Activated naive CD8-positive, alpha-beta T cell treated with anti-CD3 and anti-CD28 coated beads, Interleukin-2, amount 50 U/mL, for 24 hours (primary cell): ENCODE results near the gene GGA3.
"Not testable (repeated sequence)": the region's sequence is repeated elsewhere in the genome, so short reads cannot be mapped to it uniquely, and the experiment has no call there.

Experiments used
- ATAC-seq: fragments of 150-1000 bp; cut with Tn5 transposase; one replicate; pipeline ENCODE4 v1.10.0; 2021
- DNase-seq: peaks from one replicate; pipeline ENCODE4 v3.0.0; 2021
- H3K27ac Mint-ChIP-seq: one replicate; pipeline ENCODE4 v1.8.0; 2021; ENCODE audit warnings: mild to moderate bottlenecking, mixed read lengths
- H3K27me3 Mint-ChIP-seq: one replicate; pipeline ENCODE4 v1.8.0; 2021; ENCODE audit warnings: mixed read lengths
- H3K36me3 Mint-ChIP-seq: one replicate; pipeline ENCODE4 v1.8.0; 2021; ENCODE audit warnings: low read depth, mixed read lengths
- H3K4me1 Mint-ChIP-seq: one replicate; pipeline ENCODE4 v1.8.0; 2021; ENCODE audit warnings: mixed read lengths
- H3K4me3 Mint-ChIP-seq: one replicate; pipeline ENCODE4 v1.8.0; 2021; ENCODE audit warnings: mild to moderate bottlenecking, moderate library complexity, mixed read lengths
- H3K9me3 Mint-ChIP-seq: one replicate; pipeline ENCODE4 v1.8.0; 2021; ENCODE audit warnings: mixed read lengths

Gene GGA3

DNA sequence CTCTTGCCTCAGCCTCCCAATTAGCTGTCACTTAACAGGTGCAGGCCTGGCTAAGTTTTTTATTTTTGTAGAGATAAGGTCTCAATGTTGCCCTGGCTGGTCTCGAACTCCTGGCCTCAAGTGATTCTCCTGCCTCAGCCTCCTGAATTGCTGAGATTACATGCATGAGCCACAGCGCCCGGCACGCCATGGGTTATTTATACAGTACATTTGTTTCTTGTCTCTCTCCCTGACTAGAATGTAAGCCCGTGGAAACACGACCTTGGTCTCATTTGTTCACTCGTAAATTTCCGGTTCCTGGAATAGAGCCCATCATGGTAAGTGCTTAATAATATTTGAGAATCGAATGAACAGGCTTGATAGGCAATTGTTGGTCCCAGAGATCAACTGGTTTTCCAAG, 25.8 kb upstream of the GGA3 start:
- peak overlapping the region; percentile 95 for H3K4me3 Mint-ChIP-seq
- ATAC-seq = no peak
- peak overlapping the region; percentile 52 for H3K27ac Mint-ChIP-seq
- H3K4me1 Mint-ChIP-seq = peaks cover 37% of the 10 kb centered on the region
- H3K27me3 Mint-ChIP-seq = peaks cover 1% of the 10 kb centered on the region
- no peaks in the 10 kb centered on the region for H3K9me3 Mint-ChIP-seq
- DNase-seq = no peak
- H3K36me3 Mint-ChIP-seq = peaks cover 34% of the 10 kb centered on the region

- Mint-ChIP-seq H3K4me3 (no peak overlapping the region), H3K27me3 (peaks cover 1% of the 10 kb centered on the region), H3K27ac (no peak overlapping the region), H3K36me3 (peaks cover 45% of the 10 kb centered on the region), H3K4me1 (peaks cover 27% of the 10 kb centered on the region), H3K9me3 (no peaks in the 10 kb centered on the region)
- DNase-seq (no peak), ATAC-seq (no peak)
These were observed 23.7 kb upstream of the GGA3 start for GRCh38 chr17:75285123-75285522.

GRCh38 chr17:75280189-75280588, 18.8 kb upstream of the GGA3 start:
- H3K27ac Mint-ChIP-seq, H3K27me3 Mint-ChIP-seq, ATAC-seq, H3K4me1 Mint-ChIP-seq, DNase-seq, H3K4me3 Mint-ChIP-seq, H3K9me3 Mint-ChIP-seq: not testable (repeated sequence)
- H3K36me3 Mint-ChIP-seq = peaks cover 30% of the 10 kb centered on the region

GRCh38 chr17:75277664-75278071, 16.3 kb upstream of the GGA3 start:
- no peak overlapping the region for H3K27ac Mint-ChIP-seq
- peaks cover 8% of the 10 kb centered on the region for H3K4me1 Mint-ChIP-seq
- ATAC-seq (no peak), DNase-seq (no peak)
- H3K27me3 Mint-ChIP-seq = no peaks in the 10 kb centered on the region
- no peak overlapping the region for H3K4me3 Mint-ChIP-seq
- H3K9me3 Mint-ChIP-seq = no peaks in the 10 kb centered on the region
- H3K36me3 Mint-ChIP-seq = peaks cover 31% of the 10 kb centered on the region

DNA sequence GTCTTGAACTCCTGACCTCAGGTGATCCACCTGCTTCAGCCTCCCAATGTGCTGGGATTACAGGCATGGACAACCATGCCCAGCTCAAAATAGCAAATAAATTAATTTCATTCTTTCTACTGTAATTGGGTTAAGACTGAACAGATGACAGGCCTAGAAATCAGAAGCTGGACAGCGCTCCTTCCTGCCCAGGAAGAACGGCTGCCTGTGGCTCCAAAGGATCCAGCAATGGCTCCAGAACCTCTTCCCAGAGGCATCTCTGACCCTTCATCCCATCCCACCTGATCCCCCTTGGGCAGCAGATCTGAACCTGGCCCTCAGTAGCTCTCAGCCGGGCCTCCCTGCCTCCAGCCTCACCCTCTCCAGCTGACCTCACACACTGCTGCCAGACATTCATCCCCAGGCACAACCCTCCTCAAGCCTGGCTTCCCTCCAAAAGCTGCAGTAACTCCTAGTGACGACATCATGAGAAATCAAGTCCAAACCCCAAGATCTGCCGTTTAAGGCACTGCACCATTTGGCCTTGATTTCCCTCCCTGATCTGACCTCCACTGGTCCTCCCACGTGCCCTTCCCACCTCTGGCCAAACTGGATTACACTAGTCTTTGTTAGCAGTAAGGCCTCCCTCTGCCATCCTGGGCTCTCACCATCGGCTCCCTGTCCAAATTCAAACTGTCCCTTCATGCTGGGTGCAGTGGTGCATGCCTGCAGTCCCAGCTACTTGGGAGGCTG, 12.7 kb upstream of the GGA3 start:
- no peaks in the 10 kb centered on the region for H3K9me3 Mint-ChIP-seq
- peaks cover 23% of the 10 kb centered on the region for H3K36me3 Mint-ChIP-seq
- no peaks in the 10 kb centered on the region for H3K27me3 Mint-ChIP-seq
- ATAC-seq (no peak), DNase-seq (no peak)
- H3K27ac Mint-ChIP-seq = no peak overlapping the region
- peaks cover 25% of the 10 kb centered on the region for H3K4me1 Mint-ChIP-seq
- no peak overlapping the region for H3K4me3 Mint-ChIP-seq

- no peak for DNase-seq
- peaks cover 21% of the 10 kb centered on the region for H3K36me3 Mint-ChIP-seq
- no peaks in the 10 kb centered on the region for H3K9me3 Mint-ChIP-seq
- peak overlapping the region; percentile 67 for H3K27ac Mint-ChIP-seq
- no peaks in the 10 kb centered on the region for H3K27me3 Mint-ChIP-seq
- H3K4me3 Mint-ChIP-seq = peak overlapping the region; percentile 86
- H3K4me1 Mint-ChIP-seq = peaks cover 28% of the 10 kb centered on the region
- ATAC-seq = no peak
These were observed 11.4 kb upstream of the GGA3 start for GRCh38 chr17:75272848-75273184.

- H3K4me1 Mint-ChIP-seq = peaks cover 28% of the 10 kb centered on the region
- H3K9me3 Mint-ChIP-seq = no peaks in the 10 kb centered on the region
- peak overlapping the region; percentile 86 for H3K27ac Mint-ChIP-seq
- peaks cover 21% of the 10 kb centered on the region for H3K36me3 Mint-ChIP-seq
- H3K27me3 Mint-ChIP-seq = no peaks in the 10 kb centered on the region
- DNase-seq = no peak
- peak overlapping the region; percentile 86 for H3K4me3 Mint-ChIP-seq
- peak; percentile 4 for ATAC-seq
These were observed 10.8 kb upstream of the GGA3 start for GRCh38 chr17:75271955-75272847.

DNA sequence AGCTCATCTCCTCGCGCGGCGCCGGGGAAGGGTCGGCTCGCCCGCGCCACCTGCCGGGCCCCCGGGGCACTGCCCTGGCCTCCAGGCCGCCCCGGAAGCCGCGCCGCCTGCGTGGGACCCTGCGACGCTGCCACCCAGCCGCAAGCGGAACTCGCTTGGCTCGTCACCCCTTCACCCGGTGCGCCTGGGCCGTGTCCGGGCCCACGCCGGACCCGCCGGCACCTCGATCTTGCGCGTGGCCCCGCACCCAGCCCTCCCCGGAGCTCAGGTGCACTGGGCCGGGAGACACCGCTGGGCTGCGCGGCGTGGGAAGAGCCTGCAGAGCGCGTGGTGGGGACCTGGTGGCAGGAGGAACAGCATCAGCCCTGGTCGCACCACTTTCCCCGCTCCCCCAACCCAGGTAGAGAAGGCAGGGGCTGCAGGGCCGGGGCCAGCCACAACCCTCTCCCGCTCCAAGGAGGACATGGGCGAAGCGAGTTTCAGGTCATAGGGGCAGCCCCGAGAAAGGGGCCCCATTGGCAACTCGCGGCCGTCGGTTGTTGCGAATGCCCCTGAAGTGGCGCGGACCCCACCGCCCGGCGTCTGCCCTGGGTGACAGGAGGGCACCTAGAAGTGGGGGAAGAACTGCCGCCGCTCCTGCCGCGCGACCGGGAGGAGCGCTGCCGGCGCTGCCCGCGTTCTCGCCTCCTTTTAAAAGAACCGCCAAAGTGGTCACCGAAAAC, 10.0 kb upstream of the GGA3 start:
- peaks cover 23% of the 10 kb centered on the region for H3K36me3 Mint-ChIP-seq
- DNase-seq = peak; percentile 93
- H3K4me3 Mint-ChIP-seq = peak overlapping the region; percentile 86
- ATAC-seq = peak; percentile 76
- peak overlapping the region; percentile 86 for H3K27ac Mint-ChIP-seq
- H3K9me3 Mint-ChIP-seq = no peaks in the 10 kb centered on the region
- H3K27me3 Mint-ChIP-seq = no peaks in the 10 kb centered on the region
- H3K4me1 Mint-ChIP-seq = peaks cover 28% of the 10 kb centered on the region

DNA sequence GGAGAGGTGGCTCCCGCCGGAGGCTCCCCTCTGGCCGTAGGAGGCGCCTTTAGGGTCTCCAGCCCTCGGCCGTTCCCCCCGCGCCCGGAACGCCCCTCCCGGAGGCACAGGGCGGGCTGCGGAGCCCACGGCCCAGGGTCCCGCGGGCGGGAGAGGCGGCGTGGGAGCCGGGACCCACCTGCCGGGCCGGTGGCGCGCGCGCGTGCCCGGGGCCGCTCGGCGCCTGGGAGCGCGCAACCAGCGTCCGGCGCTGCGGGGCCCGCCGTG, 9.5 kb upstream of the GGA3 start, which contains the start of gene MIF4GD:
TSS of gene MIF4GD (minus strand) at position 266 of the 267 bp plus-strand sequence. CDS start 1,036 bp downstream, outside the sequence.
- Mint-ChIP-seq H3K9me3 (no peaks in the 10 kb centered on the region), H3K4me1 (peaks cover 28% of the 10 kb centered on the region)
- ATAC-seq = no peak

GRCh38 chr17:75270218-75270965, 9.0 kb upstream of the GGA3 start:
- DNase-seq = peak; percentile 72
- ATAC-seq = peak; percentile 41
- no peaks in the 10 kb centered on the region for H3K9me3 Mint-ChIP-seq
- peak overlapping the region; percentile 82 for H3K4me3 Mint-ChIP-seq
- H3K4me1 Mint-ChIP-seq = peaks cover 28% of the 10 kb centered on the region
- H3K27ac Mint-ChIP-seq = peak overlapping the region; percentile 80
- no peaks in the 10 kb centered on the region for H3K27me3 Mint-ChIP-seq
- H3K36me3 Mint-ChIP-seq = peaks cover 27% of the 10 kb centered on the region

More for the DNA sequence above, 9.5 kb upstream of the GGA3 start, which contains the start of gene MIF4GD:
- no peaks in the 10 kb centered on the region for H3K27me3 Mint-ChIP-seq
- DNase-seq = no peak
- H3K4me3 Mint-ChIP-seq = peak within 1 kb of the TSS; percentile 86
- peak within 1 kb of the TSS; percentile 86 for H3K27ac Mint-ChIP-seq
- H3K36me3 Mint-ChIP-seq = peaks cover 27% of the 10 kb centered on the region

DNA sequence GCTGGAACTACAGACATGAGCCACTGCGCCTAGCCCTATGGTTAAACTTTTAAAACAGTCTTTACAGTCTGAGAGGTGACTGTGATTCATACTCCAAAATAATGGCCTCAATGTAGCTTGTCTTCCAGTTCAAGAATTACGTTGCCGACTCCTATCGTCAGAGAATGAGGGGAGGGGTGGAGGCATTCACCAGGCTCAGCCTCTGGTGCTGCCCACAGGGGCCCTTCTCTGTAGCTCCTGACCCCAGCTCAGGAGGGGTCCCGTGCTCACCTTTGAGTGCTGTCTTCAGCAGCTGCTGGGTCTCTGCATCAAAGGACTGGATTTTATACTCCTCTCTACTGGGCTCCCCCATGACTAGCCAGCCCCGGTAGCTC, 8.4 kb upstream of the GGA3 start:
- Mint-ChIP-seq H3K9me3 (no peaks in the 10 kb centered on the region), H3K4me1 (peaks cover 28% of the 10 kb centered on the region), H3K27ac (peak overlapping the region; percentile 80), H3K4me3 (peak overlapping the region; percentile 82), H3K36me3 (peaks cover 26% of the 10 kb centered on the region), H3K27me3 (no peaks in the 10 kb centered on the region)
- ATAC-seq (no peak), DNase-seq (no peak)

DNA sequence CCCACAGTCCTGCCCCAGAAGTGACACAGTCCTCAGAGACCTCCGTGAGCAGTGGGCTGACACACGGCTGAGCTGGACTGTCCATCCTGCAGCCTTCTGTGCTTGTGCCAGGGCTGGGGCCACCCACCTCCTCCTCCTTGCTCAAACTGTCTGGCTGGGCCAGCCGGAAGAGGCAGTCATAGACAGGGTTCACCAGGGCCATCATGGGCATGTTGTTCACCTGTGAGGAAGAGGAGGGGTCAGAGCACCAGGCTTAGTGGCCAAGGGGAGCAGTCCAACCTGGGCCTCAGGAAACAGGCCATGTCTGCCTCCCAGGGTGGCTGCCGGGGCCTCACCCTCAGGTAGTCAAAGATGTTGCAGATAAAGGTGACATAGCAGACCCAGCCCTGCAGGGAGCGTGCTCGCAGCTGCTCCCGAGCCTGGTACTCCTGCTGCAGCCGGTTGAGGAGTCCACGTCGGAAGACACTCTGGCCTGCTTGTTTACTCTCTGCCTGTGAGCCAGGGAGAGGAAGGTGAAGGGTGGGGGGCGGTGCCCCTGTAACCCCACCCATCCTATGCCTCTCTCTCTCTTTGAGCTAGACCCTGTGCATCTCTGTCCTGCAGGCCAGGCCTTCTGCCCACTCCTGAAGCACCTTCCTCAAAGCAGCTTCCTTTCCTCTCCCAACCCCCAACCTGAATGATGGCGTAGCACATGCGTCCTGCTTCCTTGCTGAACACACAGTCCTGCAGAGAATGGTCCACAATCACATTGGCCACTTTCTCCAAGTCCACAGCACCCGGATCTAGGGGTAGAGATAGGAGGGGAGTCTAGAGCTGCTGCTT, 6.2 kb upstream of the GGA3 start:
- DNase-seq (no peak), ATAC-seq (no peak)
- peak overlapping the region; percentile 33 for H3K27ac Mint-ChIP-seq
- H3K4me3 Mint-ChIP-seq = no peak overlapping the region
- peaks cover 35% of the 10 kb centered on the region for H3K36me3 Mint-ChIP-seq
- no peaks in the 10 kb centered on the region for H3K27me3 Mint-ChIP-seq
- no peaks in the 10 kb centered on the region for H3K9me3 Mint-ChIP-seq
- peaks cover 26% of the 10 kb centered on the region for H3K4me1 Mint-ChIP-seq

GRCh38 chr17:75267153-75267410, 5.7 kb upstream of the GGA3 start:
- Mint-ChIP-seq H3K36me3 (peaks cover 40% of the 10 kb centered on the region), H3K27me3 (no peaks in the 10 kb centered on the region), H3K27ac (peak overlapping the region; percentile 41), H3K9me3 (no peaks in the 10 kb centered on the region), H3K4me3 (no peak overlapping the region), H3K4me1 (peaks cover 26% of the 10 kb centered on the region)
- no peak for DNase-seq
- no peak for ATAC-seq
